Panc1 (cell line): ENCODE results near the gene KLK13. TPM values are rescaled to one million over a fixed set of nuclear protein-coding genes. Genes with fewer than 3 reads are reported as not detected.

Experiments
- ATAC-seq: fragments of 200-7000 bp; cut with Tn5 transposase; 2 replicates; pipeline ENCODE4 v1.9.1; 2020; ENCODE audit warnings: mild to moderate bottlenecking, moderate library complexity
- BruUV-seq: library from RNA; stranded (reverse); fragments of 400-500 nt; replicated peaks from 2 replicates; lab custom pipeline; 2021; lab: Mats Ljungman, UMichigan
- CTCF ChIA-PET: fragments of 300-600 bp; sonication (Branson Sonifier 250); formaldehyde crosslinking; loops from one replicate; lab custom pipeline; 2022; ENCODE audit warnings: antibody characterized with exemption; lab: Charles Lee
- POLR2A ChIA-PET: fragments of 300-600 bp; sonication (Branson Sonifier 250); formaldehyde crosslinking; loops from one replicate; lab custom pipeline; 2022; ENCODE audit warnings: antibody characterized with exemption; lab: Charles Lee
- DNase-seq: peaks from one replicate; pipeline ENCODE4 v3.0.0-alpha.2; 2010; ENCODE audit warnings: low read depth, low spot score
- H3K27ac ChIP-seq: 2 replicates; pipeline ENCODE4 v1.5.1; 2011; ENCODE audit warnings: mild to moderate bottlenecking, low read length, inconsistent platforms
- H3K27me3 ChIP-seq: fragments of 200-500 bp; sonication (Bioruptor generic); 2 replicates; pipeline ENCODE4 v1.6.0; 2014; ENCODE audit warnings: low read length, inconsistent platforms; ENCODE audit not compliant: control insufficient read depth, insufficient read depth
- H3K36me3 ChIP-seq: fragments of 200-500 bp; sonication (Bioruptor generic); 2 replicates; pipeline ENCODE4 v1.5.1; 2014; ENCODE audit warnings: inconsistent platforms, mild to moderate bottlenecking, low read length, moderate library complexity; ENCODE audit not compliant: control insufficient read depth, insufficient read depth
- H3K4me1 ChIP-seq: 2 replicates; pipeline ENCODE4 v1.5.1; 2011; ENCODE audit warnings: inconsistent platforms, mild to moderate bottlenecking, low read length, moderate library complexity; ENCODE audit not compliant: control insufficient read depth, insufficient read depth
- H3K4me3 ChIP-seq, 2 experiments: 2 replicates each; pipeline ENCODE4 v1.5.1; 2011 to 2012; ENCODE audit warnings: low read depth in 2 of 2, low read length in 2 of 2, mild to moderate bottlenecking in 2 of 2, inconsistent platforms in 1 of 2, moderate library complexity in 1 of 2
- H3K9me3 ChIP-seq: fragments of 200-500 bp; sonication (Bioruptor generic); 2 replicates; pipeline ENCODE4 v1.5.1; 2014; ENCODE audit warnings: low read depth, mild to moderate bottlenecking, inconsistent platforms, low read length, moderate library complexity; ENCODE audit not compliant: control insufficient read depth, insufficient read depth
- CTCF ChIP-seq: fragments of 450-650 bp; IDR thresholded peaks from 2 replicates; pipeline ENCODE4 v1.5.1; 2017; ENCODE audit warnings: mild to moderate bottlenecking
- POLR2AphosphoS5 ChIP-seq: IDR thresholded peaks from 2 replicates; pipeline ENCODE4 v1.6.1; 2012; ENCODE audit warnings: mild to moderate bottlenecking, low read depth, low read length, moderate library complexity
- REST ChIP-seq, 2 experiments: IDR thresholded peaks; 2 replicates each; pipeline ENCODE4 v1.6.1; 2011 to 2012; ENCODE audit warnings: low read depth in 2 of 2, control low read depth in 1 of 2, low read length in 1 of 2, mild to moderate bottlenecking in 1 of 2, moderate library complexity in 1 of 2; ENCODE audit not compliant: insufficient read depth in 1 of 2
- SIN3A ChIP-seq: IDR thresholded peaks from 2 replicates; pipeline ENCODE4 v1.6.1; 2012; ENCODE audit warnings: low read depth, mild to moderate bottlenecking, low read length, moderate library complexity, borderline replicate concordance; ENCODE audit not compliant: insufficient read depth
- in situ Hi-C: cut with HindIII; loops from 2 replicates; pipeline ENCODE4 v1.10.0; 2016; ENCODE audit warnings: low sequenced_read_pairs, low pct_unique_long_range_greater_than_20kb
- intact Hi-C: fragments of 100-400 bp; cut with micrococcal nuclease; formaldehyde crosslinking; loops from one replicate; pipeline ENCODE4 v1.10.0; 2022; ENCODE audit not compliant: unreplicated experiment
- total RNA-seq: library from RNA; stranded (reverse); gene quantifications from one replicate; pipeline ENCODE4 v1.2.1, GENCODE V29; 2021; ENCODE audit not compliant: unreplicated experiment

Gene KLK13
- total RNA-seq, 1 experiment from 2014 or later: not detected

DNA sequence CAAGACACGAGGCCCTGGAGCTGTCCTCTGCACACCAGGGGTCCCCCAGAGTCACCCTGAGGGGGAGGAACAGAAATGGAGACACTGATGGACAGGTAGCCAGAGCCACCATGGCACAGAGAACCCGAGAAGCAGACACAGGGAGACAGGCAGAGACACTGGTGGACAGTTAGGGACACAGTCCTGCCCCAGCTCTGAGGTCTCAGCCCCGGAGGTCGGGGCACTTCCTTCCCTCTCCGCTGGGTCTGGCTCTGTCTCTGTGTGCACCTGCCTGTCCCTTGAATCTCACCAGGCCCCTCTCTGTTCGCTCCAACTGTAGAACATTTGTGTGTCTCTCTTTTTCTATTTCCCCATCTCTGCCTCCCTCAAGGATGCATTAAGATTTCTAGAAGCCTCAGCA lies 13.2 kb upstream of the KLK13 start:
- in situ Hi-C loops: no loop called here
- intact Hi-C loops: no loop called here
- DNase-seq (no peak), ATAC-seq (0 out of 2 replicates have a peak, but pooled peaks have one; percentile 51)
- H3K27me3 ChIP-seq: no peaks in the 10 kb centered on the region
- H3K4me1 ChIP-seq: no peaks in the 10 kb centered on the region
- TF ChIP-seq REST (IDR thresholded peaks at IDR 0.05; ENCODE audit: insufficient read depth in 1 of 2, low read depth in 2 of 2, low read length in 1 of 2) (no peak), CTCF (no peak), POLR2AphosphoS5 (no peak)
- H3K9me3 ChIP-seq: 0 out of 2 replicates have a peak, but pooled peaks cover 4% of the 10 kb centered on the region
- POLR2A ChIA-PET: no interaction called here
- no TSS peak for BruUV-seq
- H3K27ac ChIP-seq: no peak overlapping the region
- no peak overlapping the region for H3K4me3 ChIP-seq
- CTCF ChIA-PET: interaction anchor here (0.6 kb wide), 1 partner anchor 10 kb away, joined by 4 read pairs; no protein-coding TSS in a partner anchor
- H3K36me3 ChIP-seq: no peaks in the 10 kb centered on the region

GRCh38 chr19:51076631-51077213 lies 11.8 kb upstream of the KLK13 start:
- TF ChIP-seq CTCF (no peak), SIN3A (no peak), REST (IDR thresholded peaks at IDR 0.05; ENCODE audit: insufficient read depth in 1 of 2, low read depth in 2 of 2, low read length in 1 of 2) (no peak), POLR2AphosphoS5 (no peak)
- in situ Hi-C loops (no loop called here), intact Hi-C loops (no loop called here)
- no peak overlapping the region for H3K4me3 ChIP-seq
- BruUV-seq: no TSS peak
- no peaks in the 10 kb centered on the region for H3K4me1 ChIP-seq
- H3K27ac ChIP-seq: no peak overlapping the region
- ChIA-PET POLR2A (no interaction called here), CTCF (no interaction called here)
- 0 out of 2 replicates have a peak, but pooled peaks cover 4% of the 10 kb centered on the region for H3K9me3 ChIP-seq
- H3K27me3 ChIP-seq: no peaks in the 10 kb centered on the region
- no peak for DNase-seq
- no peaks in the 10 kb centered on the region for H3K36me3 ChIP-seq
- ATAC-seq: no peak
